Measurements from ENCODE around the gene ASCC3. TPM values are rescaled to one million over a fixed set of nuclear protein-coding genes. Genes with fewer than 3 reads are reported as not detected.

ASCC3 gene
- total RNA-seq, 1 donor from 2014 or later = 75.3 TPM

DNA sequence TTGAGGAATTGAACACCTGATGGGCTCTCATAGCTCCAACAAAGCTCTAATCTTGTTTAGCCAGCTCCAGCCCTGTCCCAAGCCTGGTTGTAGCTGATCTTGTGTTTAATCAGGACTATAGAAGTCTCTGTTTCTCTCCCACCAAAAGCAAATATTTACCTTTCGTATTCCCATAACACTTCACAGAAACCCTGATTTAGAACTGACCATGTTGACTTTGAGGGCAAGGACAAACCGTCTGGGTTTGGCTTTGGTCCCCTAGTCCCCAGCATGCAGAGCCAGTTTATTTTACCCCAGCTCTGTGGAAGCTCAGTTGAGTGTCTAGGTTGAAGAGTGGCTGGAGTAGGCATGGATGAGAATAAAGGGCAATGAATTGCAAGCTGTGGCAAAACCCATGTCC lies 398.4 kb downstream of the ASCC3 start:
- Histone ChIP-seq H3F3A (ENCODE audit: low read depth) (no peaks in the 10 kb centered on the region), H3K4me1 (peaks cover 6% of the 10 kb centered on the region), H3K9ac (no peak overlapping the region), H3K4me2 (no peak overlapping the region), H3K36me3 (no peaks in the 10 kb centered on the region), H3K27me3 (no peaks in the 10 kb centered on the region), H4K20me1 (ENCODE audit: low read depth) (no peaks in the 10 kb centered on the region), H3K9me3 (ENCODE audit: low read depth) (no peaks in the 10 kb centered on the region), H3K79me2 (ENCODE audit: low read depth) (no peaks in the 10 kb centered on the region), H2AFZ (replicated peaks) (no peak overlapping the region), H3K27ac (no peak overlapping the region), H3K4me3 (no peak overlapping the region)
- Mint-ChIP-seq H3K9me3 (no peaks in the 10 kb centered on the region), H3K27me3 (ENCODE audit: insufficient read depth, low read depth) (peaks cover 3% of the 10 kb centered on the region), H3K4me1 (no peaks in the 10 kb centered on the region), H3K36me3 (no peaks in the 10 kb centered on the region), H3K4me3 (no peak overlapping the region), H3K27ac (no peak overlapping the region)
- no peak for TF ChIP-seq EZH2phosphoT487 (IDR thresholded peaks at IDR 0.05)
- TF ChIP-seq, protein P1, sequence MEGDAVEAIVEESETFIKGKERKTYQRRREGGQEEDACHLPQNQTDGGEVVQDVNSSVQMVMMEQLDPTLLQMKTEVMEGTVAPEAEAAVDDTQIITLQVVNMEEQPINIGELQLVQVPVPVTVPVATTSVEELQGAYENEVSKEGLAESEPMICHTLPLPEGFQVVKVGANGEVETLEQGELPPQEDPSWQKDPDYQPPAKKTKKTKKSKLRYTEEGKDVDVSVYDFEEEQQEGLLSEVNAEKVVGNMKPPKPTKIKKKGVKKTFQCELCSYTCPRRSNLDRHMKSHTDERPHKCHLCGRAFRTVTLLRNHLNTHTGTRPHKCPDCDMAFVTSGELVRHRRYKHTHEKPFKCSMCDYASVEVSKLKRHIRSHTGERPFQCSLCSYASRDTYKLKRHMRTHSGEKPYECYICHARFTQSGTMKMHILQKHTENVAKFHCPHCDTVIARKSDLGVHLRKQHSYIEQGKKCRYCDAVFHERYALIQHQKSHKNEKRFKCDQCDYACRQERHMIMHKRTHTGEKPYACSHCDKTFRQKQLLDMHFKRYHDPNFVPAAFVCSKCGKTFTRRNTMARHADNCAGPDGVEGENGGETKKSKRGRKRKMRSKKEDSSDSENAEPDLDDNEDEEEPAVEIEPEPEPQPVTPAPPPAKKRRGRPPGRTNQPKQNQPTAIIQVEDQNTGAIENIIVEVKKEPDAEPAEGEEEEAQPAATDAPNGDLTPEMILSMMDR (IDR thresholded peaks at IDR 0.05) = no peak
- TF ChIP-seq EZH2 (IDR thresholded peaks at IDR 0.05) = no peak
- no peak for DNase-seq (ENCODE audit: low spot score)

DNA sequence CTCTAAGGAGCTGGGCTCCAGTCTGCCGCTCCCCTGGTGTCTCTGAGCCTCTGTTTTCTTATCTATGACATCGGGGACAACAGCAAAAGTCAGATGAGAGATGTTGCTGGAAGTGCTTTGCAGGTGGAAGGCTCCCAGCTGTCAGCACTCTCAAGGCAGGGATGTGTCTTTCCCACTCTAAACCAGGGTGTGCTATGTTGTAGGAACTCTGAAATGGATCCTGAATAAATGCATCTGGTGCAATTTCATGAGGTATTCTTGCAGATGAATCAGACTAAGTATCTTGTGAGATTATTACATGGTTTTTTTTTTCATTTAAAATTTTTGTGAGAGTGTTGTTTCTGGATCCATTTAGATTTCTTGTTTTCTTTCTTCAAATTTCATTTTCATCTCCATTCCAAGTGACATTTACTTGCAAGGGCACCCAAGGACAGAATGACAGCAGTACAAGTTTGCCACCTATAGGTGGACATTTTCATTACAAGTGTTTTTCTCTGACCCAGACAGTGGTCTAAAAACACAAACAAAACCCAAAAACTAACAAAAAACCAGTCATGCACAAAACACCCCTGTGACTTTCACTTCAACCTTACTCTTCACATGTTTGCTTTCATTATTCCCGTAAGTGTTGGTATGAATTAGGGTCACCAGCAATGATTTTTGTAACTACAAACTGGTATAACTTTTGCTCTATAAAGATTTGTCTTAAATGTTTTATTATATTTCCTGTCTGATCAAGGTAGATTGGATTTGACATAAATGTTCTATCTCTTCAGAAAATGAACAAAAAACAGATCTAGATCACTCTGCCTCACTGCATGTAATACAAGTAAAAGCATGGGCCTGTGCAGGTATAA lies 401.7 kb downstream of the ASCC3 start:
- peak overlapping the region; percentile 65 for H2AFZ ChIP-seq (replicated peaks)
- no peak overlapping the region for H3K4me3 Mint-ChIP-seq
- H3K79me2 ChIP-seq (ENCODE audit: low read depth) = no peaks in the 10 kb centered on the region
- no peak overlapping the region for H3K27ac ChIP-seq
- peaks cover 6% of the 10 kb centered on the region for H3K4me1 ChIP-seq
- no peaks in the 10 kb centered on the region for H3K36me3 Mint-ChIP-seq
- no peak overlapping the region for H3K9ac ChIP-seq
- H3K4me2 ChIP-seq = no peak overlapping the region
- H3K27me3 ChIP-seq = peaks cover 7% of the 10 kb centered on the region
- H3K9me3 Mint-ChIP-seq = no peaks in the 10 kb centered on the region
- H3K36me3 ChIP-seq = no peaks in the 10 kb centered on the region
- H3K27ac Mint-ChIP-seq = no peak overlapping the region
- DNase-seq (ENCODE audit: low spot score) = peak; percentile 55
- H3K27me3 Mint-ChIP-seq (ENCODE audit: insufficient read depth, low read depth) = peaks cover 3% of the 10 kb centered on the region
- no peaks in the 10 kb centered on the region for H3F3A ChIP-seq (ENCODE audit: low read depth)
- no peak for TF ChIP-seq EZH2 (IDR thresholded peaks at IDR 0.05)
- TF ChIP-seq, protein P1 (IDR thresholded peaks at IDR 0.05) = peak; percentile 86
- H3K9me3 ChIP-seq (ENCODE audit: low read depth) = no peaks in the 10 kb centered on the region
- no peaks in the 10 kb centered on the region for H4K20me1 ChIP-seq (ENCODE audit: low read depth)
- H3K4me3 ChIP-seq = no peak overlapping the region
- no peaks in the 10 kb centered on the region for H3K4me1 Mint-ChIP-seq

DNA sequence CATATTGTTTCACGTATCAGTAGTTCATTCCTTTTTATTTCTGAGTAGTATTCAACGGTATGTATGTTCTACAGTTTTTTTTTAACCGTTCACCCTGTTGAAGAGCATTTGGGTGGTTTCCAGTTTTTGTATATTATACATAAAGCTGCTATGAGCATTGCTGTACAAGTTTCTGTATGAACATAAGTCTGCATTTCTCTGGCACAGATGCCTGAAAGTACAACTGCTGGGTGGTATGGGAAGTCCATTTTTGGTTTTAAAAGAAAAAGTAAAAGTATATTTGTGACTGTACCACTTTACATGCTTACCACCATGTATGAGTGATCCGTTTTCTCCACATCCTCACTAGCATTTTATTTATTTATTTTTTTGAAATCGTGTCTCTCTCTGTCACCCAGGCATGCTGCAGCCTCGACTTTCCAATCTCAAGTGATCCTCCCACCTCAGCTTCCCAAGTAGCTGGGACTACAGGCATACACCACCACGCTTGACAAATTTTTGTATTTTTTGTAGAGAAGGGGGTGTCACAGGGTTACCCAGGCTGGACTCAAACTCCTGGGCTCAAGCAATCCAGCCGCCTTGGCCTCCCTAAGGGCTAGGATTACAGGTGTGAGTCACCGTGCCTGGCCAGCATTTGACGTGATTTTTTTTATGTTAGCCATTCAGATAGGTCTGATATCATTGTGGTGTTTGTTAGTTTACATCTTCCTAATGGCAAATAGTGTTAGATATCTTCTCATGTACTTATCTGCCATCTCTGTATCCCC lies 405.4 kb downstream of the ASCC3 start:
- peaks cover 6% of the 10 kb centered on the region for H3K4me1 Mint-ChIP-seq
- no peaks in the 10 kb centered on the region for H3K4me1 ChIP-seq

More for the DNA sequence above, 405.4 kb downstream of the ASCC3 start:
- Histone ChIP-seq H3K9me3 (ENCODE audit: low read depth) (no peaks in the 10 kb centered on the region), H3K36me3 (no peaks in the 10 kb centered on the region), H3F3A (ENCODE audit: low read depth) (no peaks in the 10 kb centered on the region), H3K79me2 (ENCODE audit: low read depth) (no peaks in the 10 kb centered on the region), H3K27me3 (peaks cover 44% of the 10 kb centered on the region), H3K9ac (no peak overlapping the region), H2AFZ (replicated peaks) (no peak overlapping the region), H3K27ac (no peak overlapping the region), H3K4me2 (no peak overlapping the region), H3K4me3 (no peak overlapping the region), H4K20me1 (ENCODE audit: low read depth) (peaks cover 4% of the 10 kb centered on the region)
- Mint-ChIP-seq H3K27ac (no peak overlapping the region), H3K27me3 (ENCODE audit: insufficient read depth, low read depth) (peaks cover 2% of the 10 kb centered on the region), H3K9me3 (no peaks in the 10 kb centered on the region), H3K4me3 (no peak overlapping the region), H3K36me3 (no peaks in the 10 kb centered on the region)
- no peak for DNase-seq (ENCODE audit: low spot score)
- TF ChIP-seq EZH2 (IDR thresholded peaks at IDR 0.05) (no peak), EZH2phosphoT487 (IDR thresholded peaks at IDR 0.05) (no peak)
- TF ChIP-seq, protein P1 (IDR thresholded peaks at IDR 0.05) = no peak

Data from neural progenitor cell (in vitro differentiated cells).